Activated naive CD4-positive, alpha-beta T cell (primary cell): ENCODE data around the gene MEGF11.

Experiments used
- DNase-seq, 4 experiments: peaks; one replicate each; lab custom pipeline; 2025; lab: John Stamatoyannopoulos, UW

MEGF11 gene

GRCh38 chr15:66215811-66216210, 37.7 kb downstream of the MEGF11 start:
- no peak for DNase-seq

GRCh38 chr15:66214246-66214645, 39.3 kb downstream of the MEGF11 start:
- DNase-seq: no peak

- DNase-seq: no peak
Observed at GRCh38 chr15:66212563-66212921, 41.0 kb downstream of the MEGF11 start.

- no peak for DNase-seq
Observed at GRCh38 chr15:66211670-66212562, 41.6 kb downstream of the MEGF11 start.

GRCh38 chr15:66210684-66211083, 42.9 kb downstream of the MEGF11 start:
- DNase-seq: no peak

- no peak for DNase-seq
Observed at GRCh38 chr15:66198757-66199156, 54.8 kb downstream of the MEGF11 start.

- no peak for DNase-seq
Observed at GRCh38 chr15:66196602-66197001, 56.9 kb downstream of the MEGF11 start.

- DNase-seq: no peak
Observed at GRCh38 chr15:66195621-66196230, 57.8 kb downstream of the MEGF11 start.

- DNase-seq: no peak
Observed at GRCh38 chr15:66193066-66193465, 60.5 kb downstream of the MEGF11 start.

GRCh38 chr15:66190746-66191145, 62.8 kb downstream of the MEGF11 start:
- DNase-seq: no peak

- no peak for DNase-seq
Observed at GRCh38 chr15:66189291-66189690, 64.3 kb downstream of the MEGF11 start.

- no peak for DNase-seq
Observed at GRCh38 chr15:66188464-66188863, 65.1 kb downstream of the MEGF11 start.

GRCh38 chr15:66187271-66187670, 66.3 kb downstream of the MEGF11 start:
- no peak for DNase-seq

- DNase-seq: no peak
Observed at GRCh38 chr15:66186049-66186825, 67.3 kb downstream of the MEGF11 start.

GRCh38 chr15:66184936-66185790, 68.4 kb downstream of the MEGF11 start:
- no peak for DNase-seq

- no peak for DNase-seq
Observed at GRCh38 chr15:66184492-66184891, 69.1 kb downstream of the MEGF11 start.

GRCh38 chr15:66180531-66181097, 72.9 kb downstream of the MEGF11 start:
- no peak for DNase-seq

GRCh38 chr15:66178531-66178910, 75.0 kb downstream of the MEGF11 start:
- DNase-seq: no peak

- no peak for DNase-seq
Observed at GRCh38 chr15:66172324-66172980, 81.1 kb downstream of the MEGF11 start.

GRCh38 chr15:66171841-66172240, 81.7 kb downstream of the MEGF11 start:
- no peak for DNase-seq

GRCh38 chr15:66170716-66171115, 82.8 kb downstream of the MEGF11 start:
- DNase-seq: no peak
